Activated CD8-positive, alpha-beta T cell treated with anti-CD3 and anti-CD28 coated beads for 36 hours (primary cell): Measurements from ENCODE around the gene AJUBA. TPM values are rescaled to one million over a fixed set of nuclear protein-coding genes. Genes with fewer than 3 reads are reported as not detected.
"Not testable (repeated sequence)": the region's sequence is repeated elsewhere in the genome, so short reads cannot be mapped to it uniquely, and the experiment has no call there.

Experiments used
- ATAC-seq: fragments of 200-7000 bp; cut with Tn5 transposase; one replicate; pipeline ENCODE4 v1.10.0; 2021; ENCODE audit warnings: mild to moderate bottlenecking, moderate library complexity
- CTCF ChIA-PET: fragments of 350-600 bp; sonication (Branson Sonifier 250); formaldehyde crosslinking; loops from one replicate; lab custom pipeline; 2021; ENCODE audit warnings: antibody characterized with exemption; lab: Charles Lee
- POLR2A ChIA-PET: fragments of 350-600 bp; sonication (Branson Sonifier 250); formaldehyde crosslinking; loops from one replicate; lab custom pipeline; 2021; ENCODE audit warnings: antibody characterized with exemption; lab: Charles Lee
- DNase-seq: peaks from one replicate; pipeline ENCODE4 v3.0.0-alpha.2; 2020
- H3K27ac Mint-ChIP-seq: one replicate; pipeline ENCODE4 v1.8.0; 2021; ENCODE audit warnings: mild to moderate bottlenecking, mixed read lengths
- H3K27me3 Mint-ChIP-seq: one replicate; pipeline ENCODE4 v1.8.0; 2021; ENCODE audit warnings: mixed read lengths
- H3K36me3 Mint-ChIP-seq: one replicate; pipeline ENCODE4 v1.8.0; 2021; ENCODE audit warnings: low read depth, mixed read lengths
- H3K4me1 Mint-ChIP-seq: one replicate; pipeline ENCODE4 v1.8.0; 2021; ENCODE audit warnings: low read depth, mixed read lengths
- H3K4me3 Mint-ChIP-seq: one replicate; pipeline ENCODE4 v1.8.0; 2021; ENCODE audit warnings: mild to moderate bottlenecking, moderate library complexity, mixed read lengths
- H3K9me3 Mint-ChIP-seq: one replicate; pipeline ENCODE4 v1.8.0; 2021; ENCODE audit warnings: mixed read lengths
- CTCF ChIP-seq: fragments of 200-600 bp; IDR thresholded peaks from one replicate; pipeline ENCODE4 v1.8.0; 2022; ENCODE audit warnings: antibody characterized with exemption, mild to moderate bottlenecking
- intact Hi-C: fragments of 100-400 bp; cut with micrococcal nuclease; formaldehyde crosslinking; loops from one replicate; pipeline ENCODE4 v1.10.0; 2022
- total RNA-seq, 2 experiments: library from RNA; stranded (reverse); gene quantifications; one replicate each; pipeline ENCODE4 v1.2.3, GENCODE V29; 2021

Gene AJUBA
- total RNA-seq, 2 experiments from 2014 or later = 2.3 to 2.6 TPM

DNA sequence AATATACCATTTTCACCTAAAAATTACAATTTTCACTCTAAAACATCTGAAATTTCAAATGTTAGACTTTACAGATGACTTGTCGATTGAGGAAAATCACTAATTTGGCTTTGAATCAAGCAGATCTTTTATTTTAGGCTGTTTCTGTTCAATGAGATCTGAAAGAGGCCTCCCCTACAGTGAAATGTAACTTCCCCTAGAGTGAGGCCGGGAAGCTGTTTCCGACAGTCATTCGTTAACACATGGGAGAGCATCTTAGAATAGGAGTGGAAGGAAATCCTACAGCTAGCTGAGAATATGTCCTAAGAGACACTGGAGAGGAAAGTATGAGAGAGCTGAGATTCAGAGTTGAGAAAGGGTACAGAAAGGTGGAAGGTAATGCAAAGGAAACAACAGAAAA lies 33.3 kb upstream of the AJUBA start:
- H3K9me3 Mint-ChIP-seq = no peaks in the 10 kb centered on the region
- H3K4me1 Mint-ChIP-seq = peaks cover 5% of the 10 kb centered on the region
- no peaks in the 10 kb centered on the region for H3K27me3 Mint-ChIP-seq
- ChIA-PET CTCF (interaction anchor here (2.2 to 4.5 kb wide), 3 partner anchors 9 to 33 kb away, joined by 8 to 21 read pairs (median 10); partner anchors contain the start of gene AJUBA), POLR2A (interaction anchor here (1.2 kb wide), 1 partner anchor 43 kb away, joined by 3 read pairs; no protein-coding TSS in a partner anchor)
- peak overlapping the region; percentile 2 for H3K27ac Mint-ChIP-seq
- intact Hi-C loops = no loop called here
- ATAC-seq (no peak), DNase-seq (no peak)
- no peaks in the 10 kb centered on the region for H3K36me3 Mint-ChIP-seq
- H3K4me3 Mint-ChIP-seq = no peak overlapping the region
- TF ChIP-seq CTCF = no peak

DNA sequence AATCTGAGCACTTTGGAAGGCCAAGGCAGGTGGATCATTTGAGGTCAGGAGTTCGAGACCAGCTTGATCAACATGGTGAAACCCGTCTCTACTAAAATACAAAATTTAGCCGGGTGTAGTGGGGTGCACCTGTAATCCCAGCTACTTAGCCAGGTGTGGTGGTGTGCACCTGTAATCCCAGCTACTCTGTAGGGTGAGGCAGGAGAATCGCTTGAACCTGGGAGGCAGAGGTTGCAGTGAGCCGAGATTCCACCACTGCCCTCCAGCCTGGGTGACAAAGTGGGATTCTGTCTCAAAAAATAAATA lies 31.4 kb upstream of the AJUBA start:
- H3K4me1 Mint-ChIP-seq = peaks cover 13% of the 10 kb centered on the region
- DNase-seq, intact Hi-C loops, H3K36me3 Mint-ChIP-seq, H3K27ac Mint-ChIP-seq, H3K9me3 Mint-ChIP-seq, H3K27me3 Mint-ChIP-seq, ATAC-seq, H3K4me3 Mint-ChIP-seq: not testable (repeated sequence)
- CTCF ChIA-PET = interaction anchor here (1.0 to 4.5 kb wide), 3 partner anchors 10 to 45 kb away, joined by 3 to 21 read pairs (median 4); no protein-coding TSS in a partner anchor
- POLR2A ChIA-PET = interaction anchor here (1.4 to 1.6 kb wide), 2 partner anchors 8 to 12 kb away, joined by 3 to 4 read pairs; no protein-coding TSS in a partner anchor

- Mint-ChIP-seq H3K36me3 (no peaks in the 10 kb centered on the region), H3K27ac (no peak overlapping the region), H3K4me3 (no peak overlapping the region), H3K9me3 (no peaks in the 10 kb centered on the region), H3K4me1 (peaks cover 18% of the 10 kb centered on the region), H3K27me3 (no peaks in the 10 kb centered on the region)
- DNase-seq (no peak), ATAC-seq (no peak)
- intact Hi-C loops = no loop called here
- CTCF ChIA-PET = interaction anchor here (0.9 to 4.5 kb wide), 8 partner anchors 9 to 56 kb away, joined by 3 to 21 read pairs (median 4); partner anchors contain the start of gene CDH24
- no peak for TF ChIP-seq CTCF
- POLR2A ChIA-PET = interaction anchor here (1.4 to 1.6 kb wide), 2 partner anchors 8 to 12 kb away, joined by 3 to 4 read pairs; no protein-coding TSS in a partner anchor
Observed at GRCh38 chr14:23013054-23013748, 30.9 kb upstream of the AJUBA start.

DNA sequence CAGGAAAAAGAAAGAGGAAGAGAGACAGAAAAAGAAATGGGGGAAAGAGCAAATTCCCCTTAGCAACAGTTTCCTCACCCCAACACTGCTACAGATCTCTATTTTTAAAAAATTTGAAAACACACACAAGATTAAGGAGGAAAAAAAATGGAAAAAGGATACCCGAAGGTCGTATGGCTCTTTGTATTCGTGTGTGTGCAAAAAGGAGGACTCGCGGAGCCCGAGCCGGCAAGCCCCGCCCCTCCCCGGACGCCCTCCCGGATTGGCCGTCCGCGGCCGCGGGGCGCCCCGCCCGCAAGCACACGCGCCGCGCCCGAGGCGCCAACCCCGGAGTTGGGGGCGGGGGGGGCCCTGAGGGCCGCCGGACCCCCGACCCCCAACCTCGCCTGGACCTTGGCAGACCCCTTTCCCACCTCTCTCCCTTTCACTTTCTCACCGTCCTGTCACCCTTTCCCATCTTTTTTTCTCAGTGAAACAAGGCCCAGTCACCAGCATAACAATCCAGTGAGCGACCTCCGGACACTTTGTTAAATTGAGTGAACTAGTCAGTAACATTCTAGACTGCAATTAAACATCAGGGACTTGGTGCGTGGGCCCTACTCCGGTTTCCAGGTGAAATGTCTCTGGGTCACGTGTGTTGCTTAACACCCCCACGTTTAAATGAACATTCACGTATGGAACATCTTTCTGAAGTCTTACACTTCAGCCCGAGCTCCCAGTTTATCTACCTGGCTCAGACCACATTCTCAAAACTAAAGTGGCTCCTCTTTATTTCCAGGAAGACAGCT lies 27.8 kb upstream of the AJUBA start, which contains the start of gene C14orf93:
C14orf93 (minus strand) TSS at position 205 of the 788 bp plus-strand sequence. CDS start 11,120 bp downstream, outside the sequence.
- peak; percentile 89 for DNase-seq
- H3K4me1 Mint-ChIP-seq = peaks cover 31% of the 10 kb centered on the region

More for the DNA sequence above, 27.8 kb upstream of the AJUBA start, which contains the start of gene C14orf93:
- POLR2A ChIA-PET = interaction anchor here (1.2 kb wide), 1 partner anchor 10 kb away, joined by 3 read pairs; no protein-coding TSS in a partner anchor
- no peak for TF ChIP-seq CTCF
- no peaks in the 10 kb centered on the region for H3K27me3 Mint-ChIP-seq
- H3K27ac Mint-ChIP-seq = peak within 1 kb of the TSS; percentile 93
- no peaks in the 10 kb centered on the region for H3K9me3 Mint-ChIP-seq
- H3K4me3 Mint-ChIP-seq = peak within 1 kb of the TSS; percentile 85
- H3K36me3 Mint-ChIP-seq = no peaks in the 10 kb centered on the region
- intact Hi-C loops = loop anchor here (5.0 kb wide), 1 partner anchor 47 kb away; the partner anchor contains the start of gene CDH24
- ATAC-seq = peak; percentile 46
- CTCF ChIA-PET = interaction anchor here (0.9 to 3.2 kb wide), 5 partner anchors 9 to 48 kb away, joined by 3 to 20 read pairs (median 5); partner anchors contain the start of gene CDH24
